MM.1S (cell line): ENCODE data around the gene COL6A2.

Experiments used
- CTCF ChIP-seq: fragments of 300-600 bp; sonication (generic); IDR thresholded peaks from 2 replicates; pipeline ENCODE4 v1.5.1; 2016; ENCODE audit warnings: antibody characterized with exemption, low read length, mixed read lengths
- EZH2 ChIP-seq: fragments of 300-600 bp; sonication (generic); optimal IDR thresholded peaks from 2 replicates; pipeline ENCODE3; 2017; ENCODE audit warnings: low read depth, mild to moderate bottlenecking, antibody characterized with exemption, low read length, mixed read lengths
- EZH2phosphoT487 ChIP-seq: fragments of 300-600 bp; sonication (generic); IDR thresholded peaks from 2 replicates; pipeline ENCODE4 v1.6.1; 2018; ENCODE audit warnings: antibody characterized with exemption, low read length

- TF ChIP-seq CTCF (no peak), EZH2phosphoT487 (no peak), EZH2 (no peak)
Measured at GRCh38 chr21:46057111-46057709, 40.7 kb upstream of the COL6A2 start.
